PC-3 (cell line): ENCODE results near the gene AFG1L. TPM values are rescaled to one million over a fixed set of nuclear protein-coding genes. Genes with fewer than 3 reads are reported as not detected.

Experiments used
- ATAC-seq: fragments of 200-7000 bp; cut with Tn5 transposase; 2 replicates; pipeline ENCODE4 v1.9.1; 2020; ENCODE audit warnings: mild to moderate bottlenecking, moderate library complexity
- BruUV-seq: library from RNA; stranded (reverse); fragments of 400-500 nt; replicated peaks from 2 replicates; lab custom pipeline; 2021; lab: Mats Ljungman, UMichigan
- CTCF ChIA-PET: fragments of 300-600 bp; sonication (Branson Sonifier 250); formaldehyde crosslinking; loops from one replicate; lab custom pipeline; 2022; ENCODE audit warnings: antibody characterized with exemption; lab: Charles Lee
- POLR2A ChIA-PET: fragments of 300-600 bp; sonication (Branson Sonifier 250); formaldehyde crosslinking; loops from one replicate; lab custom pipeline; 2022; ENCODE audit warnings: antibody characterized with exemption; ENCODE audit not compliant: unreplicated experiment; lab: Charles Lee
- DNase-seq: peaks from one replicate; pipeline ENCODE4 v3.0.0-alpha.2; 2015
- H2AFZ ChIP-seq: fragments of 300-600 bp; sonication (generic); 2 replicates; pipeline ENCODE4 v1.6.0; 2016; ENCODE audit warnings: antibody characterized with exemption, low read length
- H3F3A ChIP-seq: fragments of 300-600 bp; sonication (generic); one replicate; pipeline ENCODE4 v1.6.0; 2017; ENCODE audit warnings: antibody characterized with exemption, low read length, control low read depth, mild to moderate bottlenecking; ENCODE audit not compliant: unreplicated experiment
- H3K27ac ChIP-seq: fragments of 300-600 bp; sonication (generic); 2 replicates; pipeline ENCODE4 v1.5.1; 2016; ENCODE audit warnings: mild to moderate bottlenecking, low read length
- H3K27me3 ChIP-seq: fragments of 300-600 bp; sonication (generic); 2 replicates; pipeline ENCODE4 v1.6.1; 2016; ENCODE audit warnings: low read length, mixed read lengths
- H3K36me3 ChIP-seq: fragments of 300-600 bp; sonication (generic); 2 replicates; pipeline ENCODE4 v1.6.1; 2016; ENCODE audit warnings: low read depth, mixed run types, low read length, mixed read lengths
- H3K4me1 ChIP-seq: fragments of 300-600 bp; sonication (generic); 2 replicates; pipeline ENCODE4 v1.5.1; 2016; ENCODE audit warnings: low read length; ENCODE audit not compliant: insufficient read depth
- H3K4me2 ChIP-seq: fragments of 300-600 bp; sonication (generic); 2 replicates; pipeline ENCODE4 v1.6.0; 2016; ENCODE audit warnings: low read length
- H3K4me3 ChIP-seq: fragments of 300-600 bp; sonication (generic); 2 replicates; pipeline ENCODE4 v1.5.1; 2016; ENCODE audit warnings: mild to moderate bottlenecking, low read length, mixed read lengths
- H3K79me2 ChIP-seq: fragments of 300-600 bp; sonication (generic); 2 replicates; pipeline ENCODE4 v1.6.1; 2017; ENCODE audit warnings: low read length, mixed read lengths
- H3K9ac ChIP-seq: fragments of 300-600 bp; sonication (generic); 2 replicates; pipeline ENCODE4 v1.6.0; 2016; ENCODE audit warnings: mild to moderate bottlenecking, low read length
- H3K9me2 ChIP-seq: fragments of 300-600 bp; sonication (generic); replicated peaks from 2 replicates; pipeline ENCODE4 v1.6.1; 2016; ENCODE audit warnings: mixed run types, low read length, mixed read lengths
- H3K9me3 ChIP-seq: fragments of 300-600 bp; sonication (generic); 2 replicates; pipeline ENCODE4 v1.6.1; 2016; ENCODE audit warnings: low read length, mixed read lengths
- H4K20me1 ChIP-seq: fragments of 300-600 bp; sonication (generic); 2 replicates; pipeline ENCODE4 v1.6.1; 2016; ENCODE audit warnings: low read length, mixed read lengths
- CTCF ChIP-seq: fragments of 300-600 bp; sonication (generic); conservative IDR thresholded peaks from 2 replicates; pipeline ENCODE4 v1.5.1; 2017; ENCODE audit warnings: antibody characterized with exemption, low read depth, mild to moderate bottlenecking, low read length
- EZH2 ChIP-seq: fragments of 300-600 bp; sonication (generic); IDR thresholded peaks from one replicate; pipeline ENCODE4 v1.6.1; 2017; ENCODE audit warnings: antibody characterized with exemption, mild to moderate bottlenecking, low read length; ENCODE audit not compliant: unreplicated experiment
- EZH2phosphoT487 ChIP-seq: fragments of 300-600 bp; sonication (generic); IDR thresholded peaks from 2 replicates; pipeline ENCODE4 v1.6.1; 2018; ENCODE audit warnings: mild to moderate bottlenecking, antibody characterized with exemption, low read length, borderline replicate concordance
- intact Hi-C: fragments of 100-400 bp; cut with micrococcal nuclease; formaldehyde crosslinking; loops from 2 replicates; pipeline ENCODE4 v1.9.0; 2023
- total RNA-seq: library from RNA; depleted of rRNA; stranded (reverse); fragments of >200 nt; gene quantifications from 2 replicates; pipeline ENCODE4 v1.2.3, GENCODE V29; 2014

AFG1L gene
- total RNA-seq, 1 experiment from 2014 or later = 3.6 TPM

GRCh38 chr6:108452711-108453195 lies 157.9 kb downstream of the AFG1L start:
- Histone ChIP-seq H3K27me3 (no peaks in the 10 kb centered on the region), H3K9me2 (no peaks in the 10 kb centered on the region), H3K9me3 (no peaks in the 10 kb centered on the region), H3K4me3 (no peak overlapping the region), H3K36me3 (no peaks in the 10 kb centered on the region), H3F3A (no peaks in the 10 kb centered on the region), H2AFZ (no peak overlapping the region), H3K9ac (no peak overlapping the region), H3K27ac (no peak overlapping the region), H3K4me1 (no peaks in the 10 kb centered on the region), H3K79me2 (no peaks in the 10 kb centered on the region), H3K4me2 (no peak overlapping the region), H4K20me1 (no peaks in the 10 kb centered on the region)
- DNase-seq (no peak), ATAC-seq (no peak)
- CTCF ChIA-PET = no interaction called here
- intact Hi-C loops = no loop called here
- TF ChIP-seq EZH2 = no peak
- TF ChIP-seq CTCF = no peak
- BruUV-seq = no TSS peak
- POLR2A ChIA-PET = no interaction called here

GRCh38 chr6:108453601-108454185 lies 158.8 kb downstream of the AFG1L start:
- CTCF ChIA-PET = no interaction called here

More at GRCh38 chr6:108453601-108454185, 158.8 kb downstream of the AFG1L start:
- H2AFZ ChIP-seq = no peak overlapping the region
- DNase-seq = no peak
- no peaks in the 10 kb centered on the region for H3K9me3 ChIP-seq
- H3K27me3 ChIP-seq = no peaks in the 10 kb centered on the region
- POLR2A ChIA-PET = interaction anchor here (0.5 to 0.7 kb wide), 2 partner anchors 221 to 569 kb away, joined by 4 read pairs; no protein-coding TSS in a partner anchor
- H3F3A ChIP-seq = no peaks in the 10 kb centered on the region
- H3K4me3 ChIP-seq = no peak overlapping the region
- no peaks in the 10 kb centered on the region for H3K36me3 ChIP-seq
- no peak overlapping the region for H3K27ac ChIP-seq
- intact Hi-C loops = no loop called here
- ATAC-seq = no peak
- H3K4me2 ChIP-seq = no peak overlapping the region
- no peak overlapping the region for H3K9ac ChIP-seq
- no TSS peak for BruUV-seq
- no peaks in the 10 kb centered on the region for H4K20me1 ChIP-seq
- H3K79me2 ChIP-seq = no peaks in the 10 kb centered on the region
- H3K4me1 ChIP-seq = no peaks in the 10 kb centered on the region
- no peaks in the 10 kb centered on the region for H3K9me2 ChIP-seq
- TF ChIP-seq EZH2phosphoT487 (no peak), EZH2 (no peak), CTCF (no peak)
